BLaER1 treated with 17β-estradiol and CSF1 and Interleukin-3, amounts not matched to agents 10 nM and 100 nM (cell line): ENCODE data around the gene GPR89B.
"Not testable (repeated sequence)": the region's sequence is repeated elsewhere in the genome, so short reads cannot be mapped to it uniquely, and the experiment has no call there.

Experiments used
- H3K27ac ChIP-seq, 11 experiments: shearing (Covaris generic); formaldehyde crosslinking; 2 replicates each; pipeline ENCODE4 v1.8.1; 2022
- H3K27me3 ChIP-seq, 11 experiments: shearing (Covaris generic); formaldehyde crosslinking; 2 replicates each; pipeline ENCODE4 v1.8.1; 2022
- H3K36me3 ChIP-seq, 11 experiments: shearing (Covaris generic); formaldehyde crosslinking; 2 replicates each; pipeline ENCODE4 v1.8.1; 2022
- H3K4me1 ChIP-seq, 10 experiments: shearing (Covaris generic); formaldehyde crosslinking; 2 replicates each; pipeline ENCODE4 v1.8.1; 2022
- H3K4me2 ChIP-seq, 11 experiments: shearing (Covaris generic); formaldehyde crosslinking; 2 replicates each; pipeline ENCODE4 v1.8.1; 2022
- H3K4me3 ChIP-seq, 10 experiments: shearing (Covaris generic); formaldehyde crosslinking; 2 replicates each; pipeline ENCODE4 v1.8.1; 2022
- H3K9ac ChIP-seq, 11 experiments: shearing (Covaris generic); formaldehyde crosslinking; 2 replicates each; pipeline ENCODE4 v1.8.1; 2022
- H3K9me3 ChIP-seq, 11 experiments: shearing (Covaris generic); formaldehyde crosslinking; replicated peaks in 1 of 11; 2 replicates each; pipeline ENCODE4 v1.8.1; 2022
- H4K20me1 ChIP-seq, 11 experiments: shearing (Covaris generic); formaldehyde crosslinking; 2 replicates each; pipeline ENCODE4 v1.8.1; 2022
- Cebpa-rat ChIP-seq, 11 experiments: shearing (Covaris generic); IDR thresholded peaks; 2 replicates each; pipeline ENCODE4 v1.8.1; 2022

GPR89B gene

GRCh38 chr1:147928236-147929132 lies at the start of gene GPR89B:
Gene GPR89B, plus strand, starts transcription at chr1:147928420. Its CDS starts 117 bp downstream, at chr1:147928537.
- H3K36me3 ChIP-seq, H3K9me3 ChIP-seq, H3K27me3 ChIP-seq: not testable (repeated sequence)
- Histone ChIP-seq H3K4me2 (peak within 1 kb of the TSS; percentile 72 to 86 (median 79)), H3K9ac (peak within 1 kb of the TSS; percentile 75 to 90 (median 83); a peak in 21 of 22 replicates), H3K27ac (peak within 1 kb of the TSS in 10 of 11 experiments; percentile 67 to 83 (median 76); a peak in 20 of 22 replicates), H3K4me1 (peaks cover 0 to 15% (median 14%) of the 10 kb centered on the region in 10 experiments; a peak in 17 of 20 replicates), H3K4me3 (peak within 1 kb of the TSS; percentile 76 to 91 (median 85)), H4K20me1 (peaks cover 0 to 17% (median 0%) of the 10 kb centered on the region in 11 experiments; a peak in 5 of 22 replicates)

GRCh38 chr1:147879911-147880310 lies 48.3 kb upstream of the GPR89B start:
- H3K27me3 ChIP-seq, result no peaks in the 10 kb centered on the region
- H3K4me3 ChIP-seq, result no peak overlapping the region
- TF ChIP-seq Cebpa-rat (IDR thresholded peaks at IDR 0.05), result no peak
- no peak overlapping the region for H3K4me2 ChIP-seq
- peaks cover 0 to 8% (median 3%) of the 10 kb centered on the region in 10 experiments; a peak in 6 of 20 replicates for H3K4me1 ChIP-seq
- H3K9me3 ChIP-seq, result peaks cover 6 to 14% (median 9%) of the 10 kb centered on the region in 11 experiments; a peak in 17 of 22 replicates
- no peaks in the 10 kb centered on the region for H4K20me1 ChIP-seq
- no peak overlapping the region for H3K27ac ChIP-seq
- no peak overlapping the region for H3K9ac ChIP-seq
- H3K36me3 ChIP-seq, result no peaks in the 10 kb centered on the region

- H3K27me3 ChIP-seq, result no peaks in the 10 kb centered on the region
- H3K9me3 ChIP-seq, result peaks cover 6 to 14% (median 9%) of the 10 kb centered on the region in 11 experiments; a peak in 17 of 22 replicates
- no peak for TF ChIP-seq Cebpa-rat (IDR thresholded peaks at IDR 0.05)
- no peak overlapping the region for H3K4me3 ChIP-seq
- H3K9ac ChIP-seq, result no peak overlapping the region
- no peak overlapping the region for H3K27ac ChIP-seq
- H3K36me3 ChIP-seq, result no peaks in the 10 kb centered on the region
- peaks cover 0 to 8% (median 3%) of the 10 kb centered on the region in 10 experiments; a peak in 6 of 20 replicates for H3K4me1 ChIP-seq
- H4K20me1 ChIP-seq, result no peaks in the 10 kb centered on the region
- H3K4me2 ChIP-seq, result no peak overlapping the region
Observed at GRCh38 chr1:147882535-147882934, 45.7 kb upstream of the GPR89B start.

- no peaks in the 10 kb centered on the region for H3K36me3 ChIP-seq
- H3K4me3 ChIP-seq, result no peak overlapping the region
- H3K4me1 ChIP-seq, result peaks cover 0 to 5% (median 0%) of the 10 kb centered on the region in 10 experiments; a peak in 1 of 20 replicates
- no peak overlapping the region for H3K4me2 ChIP-seq
- no peaks in the 10 kb centered on the region for H4K20me1 ChIP-seq
- H3K9ac ChIP-seq, result no peak overlapping the region
- no peak overlapping the region for H3K27ac ChIP-seq
- H3K9me3 ChIP-seq, result no peaks in the 10 kb centered on the region
- TF ChIP-seq Cebpa-rat (IDR thresholded peaks at IDR 0.05), result no peak
- no peaks in the 10 kb centered on the region for H3K27me3 ChIP-seq
Observed at GRCh38 chr1:147890177-147890790, 37.9 kb upstream of the GPR89B start.

GRCh38 chr1:147891088-147891487 lies 37.1 kb upstream of the GPR89B start:
- Histone ChIP-seq H3K9me3 (no peaks in the 10 kb centered on the region), H3K36me3 (no peaks in the 10 kb centered on the region), H3K9ac (no peak overlapping the region), H3K4me2 (no peak overlapping the region), H3K27ac (no peak overlapping the region), H3K27me3 (no peaks in the 10 kb centered on the region), H4K20me1 (no peaks in the 10 kb centered on the region), H3K4me3 (no peak overlapping the region), H3K4me1 (peaks cover 0 to 5% (median 0%) of the 10 kb centered on the region in 10 experiments; a peak in 1 of 20 replicates)
- TF ChIP-seq Cebpa-rat (IDR thresholded peaks at IDR 0.05), result no peak

GRCh38 chr1:147892216-147892615 lies 36.0 kb upstream of the GPR89B start:
- no peak overlapping the region for H3K9ac ChIP-seq
- peaks cover 0 to 5% (median 0%) of the 10 kb centered on the region in 10 experiments; a peak in 1 of 20 replicates for H3K4me1 ChIP-seq
- no peaks in the 10 kb centered on the region for H3K36me3 ChIP-seq
- no peaks in the 10 kb centered on the region for H3K9me3 ChIP-seq
- H3K27me3 ChIP-seq, result no peaks in the 10 kb centered on the region
- no peak overlapping the region for H3K4me3 ChIP-seq
- no peak overlapping the region for H3K27ac ChIP-seq
- no peak overlapping the region for H3K4me2 ChIP-seq
- no peaks in the 10 kb centered on the region for H4K20me1 ChIP-seq
- no peak for TF ChIP-seq Cebpa-rat (IDR thresholded peaks at IDR 0.05)

- no peak for TF ChIP-seq Cebpa-rat (IDR thresholded peaks at IDR 0.05)
- no peak overlapping the region for H3K4me2 ChIP-seq
Observed at GRCh38 chr1:147892731-147893214, 35.4 kb upstream of the GPR89B start.

GRCh38 chr1:147895123-147895522 lies 33.1 kb upstream of the GPR89B start:
- Histone ChIP-seq H3K27ac (no peak overlapping the region), H3K4me3 (no peak overlapping the region), H3K9ac (no peak overlapping the region), H3K4me2 (no peak overlapping the region), H3K9me3 (no peaks in the 10 kb centered on the region), H4K20me1 (no peaks in the 10 kb centered on the region), H3K36me3 (no peaks in the 10 kb centered on the region), H3K27me3 (no peaks in the 10 kb centered on the region), H3K4me1 (peaks cover 0 to 5% (median 0%) of the 10 kb centered on the region in 10 experiments; a peak in 1 of 20 replicates)
- no peak for TF ChIP-seq Cebpa-rat (IDR thresholded peaks at IDR 0.05)

More at GRCh38 chr1:147892731-147893214, 35.4 kb upstream of the GPR89B start:
- H3K4me3 ChIP-seq, result no peak overlapping the region
- no peak overlapping the region for H3K9ac ChIP-seq
- no peaks in the 10 kb centered on the region for H3K27me3 ChIP-seq
- no peaks in the 10 kb centered on the region for H3K36me3 ChIP-seq
- no peaks in the 10 kb centered on the region for H3K9me3 ChIP-seq
- no peaks in the 10 kb centered on the region for H4K20me1 ChIP-seq
- H3K4me1 ChIP-seq, result peaks cover 0 to 5% (median 0%) of the 10 kb centered on the region in 10 experiments; a peak in 1 of 20 replicates
- no peak overlapping the region for H3K27ac ChIP-seq
